Activated naive CD8-positive, alpha-beta T cell (primary cell): ENCODE measurements around the gene TUBB3.
"Not testable (repeated sequence)": the region's sequence is repeated elsewhere in the genome, so short reads cannot be mapped to it uniquely, and the experiment has no call there.

ENCODE experiments used
- H3K27ac Mint-ChIP-seq: one replicate; pipeline ENCODE4 v1.8.0; 2021; ENCODE audit warnings: mixed read lengths
- H3K27me3 Mint-ChIP-seq: one replicate; pipeline ENCODE4 v1.8.0; 2021; ENCODE audit warnings: mixed read lengths
- H3K36me3 Mint-ChIP-seq: one replicate; pipeline ENCODE4 v1.8.0; 2021; ENCODE audit warnings: mixed read lengths
- H3K4me1 Mint-ChIP-seq: one replicate; pipeline ENCODE4 v1.8.0; 2021; ENCODE audit warnings: low read depth, mixed read lengths
- H3K4me3 Mint-ChIP-seq: one replicate; pipeline ENCODE4 v1.8.0; 2021; ENCODE audit warnings: mild to moderate bottlenecking, mixed read lengths
- H3K9me3 Mint-ChIP-seq: one replicate; pipeline ENCODE4 v1.8.0; 2021; ENCODE audit warnings: low read depth, mixed read lengths

The TUBB3 gene

GRCh38 chr16:89920723-89921122 is 2.4 kb upstream of the TUBB3 start:
- Mint-ChIP-seq H3K27me3 (peaks cover 6% of the 10 kb centered on the region), H3K27ac (no peak overlapping the region), H3K9me3 (no peaks in the 10 kb centered on the region), H3K4me1 (peaks cover 34% of the 10 kb centered on the region), H3K36me3 (no peaks in the 10 kb centered on the region), H3K4me3 (no peak overlapping the region)

- Mint-ChIP-seq H3K27me3 (peaks cover 6% of the 10 kb centered on the region), H3K36me3 (no peaks in the 10 kb centered on the region), H3K4me1 (peaks cover 34% of the 10 kb centered on the region), H3K4me3 (no peak overlapping the region), H3K9me3 (no peaks in the 10 kb centered on the region), H3K27ac (no peak overlapping the region)
Observed at GRCh38 chr16:89921131-89921701, 1.9 kb upstream of the TUBB3 start.

GRCh38 chr16:89921702-89922476 is 1.3 kb upstream of the TUBB3 start:
- Mint-ChIP-seq H3K4me3 (peak overlapping the region; percentile 67), H3K27ac (no peak overlapping the region), H3K36me3 (no peaks in the 10 kb centered on the region), H3K27me3 (peaks cover 6% of the 10 kb centered on the region), H3K9me3 (no peaks in the 10 kb centered on the region), H3K4me1 (peaks cover 36% of the 10 kb centered on the region)

GRCh38 chr16:89922477-89922883 is 662 bp upstream of the TUBB3 start:
- Mint-ChIP-seq H3K27ac (no peak overlapping the region), H3K9me3 (no peaks in the 10 kb centered on the region), H3K4me1 (peaks cover 36% of the 10 kb centered on the region), H3K27me3 (peaks cover 7% of the 10 kb centered on the region), H3K36me3 (no peaks in the 10 kb centered on the region), H3K4me3 (peak overlapping the region; percentile 67)

GRCh38 chr16:89923640-89924296 is 626 bp downstream of the TUBB3 start:
- no peaks in the 10 kb centered on the region for H3K9me3 Mint-ChIP-seq
- no peak overlapping the region for H3K27ac Mint-ChIP-seq
- H3K36me3 Mint-ChIP-seq: no peaks in the 10 kb centered on the region
- no peak overlapping the region for H3K4me3 Mint-ChIP-seq
- H3K27me3 Mint-ChIP-seq: peaks cover 7% of the 10 kb centered on the region
- peaks cover 29% of the 10 kb centered on the region for H3K4me1 Mint-ChIP-seq

GRCh38 chr16:89924297-89924924 is 1.3 kb downstream of the TUBB3 start:
- Mint-ChIP-seq H3K9me3 (no peaks in the 10 kb centered on the region), H3K27ac (no peak overlapping the region), H3K4me1 (peaks cover 27% of the 10 kb centered on the region), H3K36me3 (no peaks in the 10 kb centered on the region), H3K4me3 (no peak overlapping the region), H3K27me3 (peaks cover 10% of the 10 kb centered on the region)

GRCh38 chr16:89924925-89925307 is 1.8 kb downstream of the TUBB3 start:
- H3K27me3 Mint-ChIP-seq: peaks cover 10% of the 10 kb centered on the region
- H3K36me3 Mint-ChIP-seq: no peaks in the 10 kb centered on the region
- no peaks in the 10 kb centered on the region for H3K9me3 Mint-ChIP-seq
- H3K4me3 Mint-ChIP-seq: no peak overlapping the region
- no peak overlapping the region for H3K27ac Mint-ChIP-seq
- peaks cover 23% of the 10 kb centered on the region for H3K4me1 Mint-ChIP-seq

GRCh38 chr16:89925596-89926079 is 2.5 kb downstream of the TUBB3 start:
- peaks cover 9% of the 10 kb centered on the region for H3K27me3 Mint-ChIP-seq
- H3K4me3 Mint-ChIP-seq: no peak overlapping the region
- H3K9me3 Mint-ChIP-seq: no peaks in the 10 kb centered on the region
- H3K27ac Mint-ChIP-seq: no peak overlapping the region
- peaks cover 18% of the 10 kb centered on the region for H3K4me1 Mint-ChIP-seq
- no peaks in the 10 kb centered on the region for H3K36me3 Mint-ChIP-seq

GRCh38 chr16:89931305-89931896 is 8.3 kb downstream of the TUBB3 start:
- H3K4me1 Mint-ChIP-seq: peaks cover 2% of the 10 kb centered on the region
- H3K4me3 Mint-ChIP-seq: no peak overlapping the region
- no peaks in the 10 kb centered on the region for H3K9me3 Mint-ChIP-seq
- peaks cover 6% of the 10 kb centered on the region for H3K27me3 Mint-ChIP-seq
- no peaks in the 10 kb centered on the region for H3K36me3 Mint-ChIP-seq
- no peak overlapping the region for H3K27ac Mint-ChIP-seq

- Mint-ChIP-seq H3K27me3 (peaks cover 6% of the 10 kb centered on the region), H3K4me3 (no peak overlapping the region), H3K4me1 (no peaks in the 10 kb centered on the region), H3K36me3 (no peaks in the 10 kb centered on the region), H3K9me3 (no peaks in the 10 kb centered on the region), H3K27ac (no peak overlapping the region)
Observed at GRCh38 chr16:89931964-89932363, 8.8 kb downstream of the TUBB3 start.

- H3K27ac Mint-ChIP-seq, H3K9me3 Mint-ChIP-seq, H3K4me1 Mint-ChIP-seq, H3K27me3 Mint-ChIP-seq, H3K36me3 Mint-ChIP-seq, H3K4me3 Mint-ChIP-seq: not testable (repeated sequence)
Observed at GRCh38 chr16:89934019-89934418, 10.9 kb downstream of the TUBB3 start.

- Mint-ChIP-seq H3K4me1 (no peaks in the 10 kb centered on the region), H3K27me3 (peaks cover 1% of the 10 kb centered on the region), H3K27ac (no peak overlapping the region), H3K9me3 (no peaks in the 10 kb centered on the region), H3K36me3 (no peaks in the 10 kb centered on the region), H3K4me3 (no peak overlapping the region)
Observed at GRCh38 chr16:89934611-89935553, 11.7 kb downstream of the TUBB3 start.

GRCh38 chr16:89935620-89936019 is 12.5 kb downstream of the TUBB3 start:
- not testable (repeated sequence) for H3K27me3 Mint-ChIP-seq, H3K9me3 Mint-ChIP-seq, H3K27ac Mint-ChIP-seq, H3K4me1 Mint-ChIP-seq, H3K36me3 Mint-ChIP-seq, H3K4me3 Mint-ChIP-seq

- Mint-ChIP-seq H3K27me3 (no peaks in the 10 kb centered on the region), H3K27ac (no peak overlapping the region), H3K4me1 (no peaks in the 10 kb centered on the region), H3K36me3 (no peaks in the 10 kb centered on the region), H3K9me3 (no peaks in the 10 kb centered on the region), H3K4me3 (no peak overlapping the region)
Observed at GRCh38 chr16:89936034-89936433, 12.9 kb downstream of the TUBB3 start.
